ENCODE data around the gene GNAO1. TPM values are rescaled to one million over a fixed set of nuclear protein-coding genes. Genes with fewer than 3 reads are reported as not detected.
A peak's percentile ranks its signal among the peaks of the same experiment; 100 is the strongest.

Gene GNAO1
- total RNA-seq, 2 experiments from 2014 or later = 2.7 TPM

DNA sequence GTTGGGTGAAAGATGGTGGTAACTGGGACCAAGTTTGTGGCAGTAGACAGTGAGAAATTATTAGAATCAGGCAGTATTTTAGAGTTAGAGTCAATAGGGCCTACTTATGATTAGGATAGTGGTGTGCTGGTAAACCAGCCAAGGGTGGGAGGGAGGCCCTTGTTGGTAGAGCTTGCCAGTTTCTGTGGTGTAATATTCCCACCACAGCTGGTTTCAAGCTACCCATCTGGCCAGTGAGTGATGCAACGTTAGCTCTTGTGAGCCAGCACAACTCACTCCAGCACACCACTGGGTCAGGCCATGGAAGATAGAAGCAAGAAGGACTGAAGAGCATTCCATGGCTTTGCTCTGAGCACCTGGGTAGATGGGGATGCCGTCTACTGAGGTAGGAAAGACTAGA is 34.9 kb downstream of the GNAO1 start:
- no peak for DNase-seq
- H3K27ac Mint-ChIP-seq = no peak overlapping the region
- peaks cover 37% of the 10 kb centered on the region for H3K4me1 Mint-ChIP-seq (ENCODE audit: low read depth)
- peak; percentile 10 for ATAC-seq
- no peak overlapping the region for H3K4me3 Mint-ChIP-seq
- ChIA-PET CTCF (interaction anchor here (1.2 kb wide), 2 partner anchors 23 to 25 kb away, joined by 3 to 4 read pairs; no protein-coding TSS in a partner anchor), POLR2A (no interaction called here)
- H3K9me3 Mint-ChIP-seq (ENCODE audit: insufficient read depth) = no peaks in the 10 kb centered on the region
- peaks cover 13% of the 10 kb centered on the region for H3K27me3 Mint-ChIP-seq (ENCODE audit: low read depth)
- no peaks in the 10 kb centered on the region for H3K36me3 Mint-ChIP-seq (ENCODE audit: low read depth)

DNA sequence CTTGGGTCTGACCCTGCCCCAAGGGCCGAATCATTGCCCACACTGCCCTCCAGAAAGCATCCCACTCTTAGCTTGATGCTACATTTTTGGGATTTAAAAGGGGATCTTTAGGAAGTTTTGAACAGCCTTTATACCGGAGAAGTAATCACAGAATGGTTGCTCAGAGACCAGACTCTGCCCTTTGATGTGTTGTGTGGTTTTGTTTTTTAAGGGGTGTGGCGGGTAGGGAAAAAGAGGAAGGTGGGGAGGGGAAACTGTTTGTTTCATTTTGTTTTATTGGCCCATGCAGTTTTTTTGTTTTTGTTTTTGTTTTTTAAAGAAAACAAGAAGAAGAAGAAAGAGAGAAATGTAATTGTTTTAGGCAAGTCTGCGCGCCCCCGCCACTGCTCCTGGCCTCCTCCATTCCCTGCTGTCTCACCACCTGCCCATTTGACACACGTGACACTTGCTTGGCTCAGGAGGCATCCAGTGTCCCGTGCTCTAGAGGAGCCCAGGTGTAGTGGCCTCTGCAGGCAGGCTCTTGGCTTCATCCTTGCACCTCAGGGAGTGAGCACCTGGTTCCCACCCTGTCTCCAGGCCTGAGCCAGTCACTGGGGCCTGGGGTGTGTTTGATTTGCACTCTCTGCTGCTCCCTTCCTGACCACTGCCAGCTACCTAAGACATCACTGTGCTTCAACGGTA is 35.7 kb downstream of the GNAO1 start:
- H3K27ac Mint-ChIP-seq = peak overlapping the region; percentile 12
- peak; percentile 31 for DNase-seq
- H3K36me3 Mint-ChIP-seq (ENCODE audit: low read depth) = no peaks in the 10 kb centered on the region
- H3K4me1 Mint-ChIP-seq (ENCODE audit: low read depth) = peaks cover 39% of the 10 kb centered on the region
- no peaks in the 10 kb centered on the region for H3K9me3 Mint-ChIP-seq (ENCODE audit: insufficient read depth)
- ChIA-PET POLR2A (no interaction called here), CTCF (no interaction called here)
- ATAC-seq = peak; percentile 50
- H3K4me3 Mint-ChIP-seq = peak overlapping the region; percentile 21
- peaks cover 10% of the 10 kb centered on the region for H3K27me3 Mint-ChIP-seq (ENCODE audit: low read depth)

DNA sequence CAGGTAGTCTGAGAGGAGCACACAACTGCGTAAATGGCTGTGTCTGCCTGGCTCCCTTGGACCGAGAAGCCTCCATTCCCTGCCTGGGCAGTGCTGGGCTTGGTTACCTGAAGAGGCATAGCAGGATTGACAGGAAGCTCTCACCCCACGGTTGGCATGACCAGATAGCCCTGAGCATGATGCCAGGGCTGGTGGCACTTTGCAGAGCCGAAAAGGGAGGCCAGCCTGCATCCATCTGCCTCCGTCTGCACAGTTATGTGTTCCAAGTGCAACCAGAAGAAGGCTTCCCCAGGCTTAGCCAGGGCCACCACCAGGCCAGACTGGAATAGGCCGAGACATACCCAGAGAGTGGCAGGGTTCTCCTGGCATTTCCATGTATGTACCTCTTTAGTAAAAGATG is 36.6 kb downstream of the GNAO1 start:
- H3K4me1 Mint-ChIP-seq (ENCODE audit: low read depth) = peaks cover 39% of the 10 kb centered on the region
- no peak overlapping the region for H3K4me3 Mint-ChIP-seq
- no peaks in the 10 kb centered on the region for H3K9me3 Mint-ChIP-seq (ENCODE audit: insufficient read depth)
- H3K27me3 Mint-ChIP-seq (ENCODE audit: low read depth) = peaks cover 5% of the 10 kb centered on the region
- POLR2A ChIA-PET = no interaction called here
- CTCF ChIA-PET = interaction anchor here (0.9 to 1.9 kb wide), 2 partner anchors 29 to 90 kb away, joined by 3 to 5 read pairs; no protein-coding TSS in a partner anchor
- DNase-seq = no peak
- no peaks in the 10 kb centered on the region for H3K36me3 Mint-ChIP-seq (ENCODE audit: low read depth)
- ATAC-seq = no peak
- H3K27ac Mint-ChIP-seq = peak overlapping the region; percentile 22

DNA sequence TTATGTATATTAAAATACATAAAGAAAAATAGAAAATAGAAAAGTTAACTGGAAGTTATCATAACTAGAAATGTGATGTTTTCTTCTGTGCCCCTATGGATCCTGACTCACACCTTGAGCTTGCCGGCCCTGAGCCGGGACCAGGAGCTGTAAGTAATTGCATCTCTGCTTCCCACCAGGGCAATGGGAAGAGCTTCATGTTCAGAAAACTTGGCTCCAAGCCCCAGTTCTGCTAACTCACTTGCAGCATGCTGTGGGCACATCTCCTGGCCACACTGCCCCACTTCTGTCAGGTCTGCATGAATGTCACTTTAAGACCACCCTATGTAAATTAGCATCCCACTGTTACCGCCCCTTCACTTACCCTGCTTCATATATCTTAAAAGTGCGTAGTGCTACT is 37.2 kb downstream of the GNAO1 start:
- Mint-ChIP-seq H3K4me1 (ENCODE audit: low read depth) (peaks cover 39% of the 10 kb centered on the region), H3K9me3 (ENCODE audit: insufficient read depth) (no peaks in the 10 kb centered on the region), H3K27me3 (ENCODE audit: low read depth) (peaks cover 4% of the 10 kb centered on the region), H3K27ac (no peak overlapping the region), H3K4me3 (no peak overlapping the region), H3K36me3 (ENCODE audit: low read depth) (no peaks in the 10 kb centered on the region)
- ATAC-seq (no peak), DNase-seq (no peak)
- ChIA-PET POLR2A (no interaction called here), CTCF (interaction anchor here (0.9 to 1.9 kb wide), 2 partner anchors 29 to 90 kb away, joined by 3 to 5 read pairs; no protein-coding TSS in a partner anchor)

DNA sequence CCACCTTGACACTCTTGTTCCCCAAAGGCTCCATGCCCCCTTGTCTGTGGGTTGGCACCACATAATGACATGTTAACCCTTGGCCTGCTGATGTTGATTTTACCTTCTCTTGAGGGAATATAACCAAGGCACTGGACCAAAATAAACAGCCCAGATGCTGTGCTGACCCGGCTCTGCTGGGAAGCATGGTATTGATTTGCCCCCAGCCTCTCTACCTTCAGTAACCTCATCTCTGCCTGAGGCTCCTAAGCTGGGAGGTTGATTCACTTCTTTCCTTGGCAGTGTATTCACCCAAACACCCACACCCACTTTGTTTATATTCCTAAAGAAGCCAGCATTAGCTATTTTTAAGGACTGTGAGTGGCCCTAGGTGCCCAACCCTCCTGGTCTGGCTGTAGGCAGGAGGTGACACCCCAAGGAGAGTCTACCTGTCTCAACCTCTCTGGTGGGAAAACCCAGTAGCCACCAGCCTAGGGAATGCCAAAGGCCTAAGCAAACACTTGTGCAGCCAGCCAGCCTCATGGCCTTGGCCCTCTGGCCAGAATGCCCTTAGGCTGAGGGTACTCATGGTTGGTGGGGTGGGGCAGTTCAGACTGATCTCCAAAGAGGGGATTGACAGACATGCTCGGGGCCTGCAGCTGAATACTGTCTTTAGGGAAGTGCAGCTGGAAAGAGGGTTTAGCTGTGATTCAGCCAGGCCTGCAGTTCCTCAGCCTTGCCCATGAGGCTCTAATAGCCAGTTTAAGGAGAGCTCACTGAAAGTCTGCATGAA is 42.7 kb downstream of the GNAO1 start:
- no peaks in the 10 kb centered on the region for H3K36me3 Mint-ChIP-seq (ENCODE audit: low read depth)
- ChIA-PET POLR2A (no interaction called here), CTCF (no interaction called here)

DNA sequence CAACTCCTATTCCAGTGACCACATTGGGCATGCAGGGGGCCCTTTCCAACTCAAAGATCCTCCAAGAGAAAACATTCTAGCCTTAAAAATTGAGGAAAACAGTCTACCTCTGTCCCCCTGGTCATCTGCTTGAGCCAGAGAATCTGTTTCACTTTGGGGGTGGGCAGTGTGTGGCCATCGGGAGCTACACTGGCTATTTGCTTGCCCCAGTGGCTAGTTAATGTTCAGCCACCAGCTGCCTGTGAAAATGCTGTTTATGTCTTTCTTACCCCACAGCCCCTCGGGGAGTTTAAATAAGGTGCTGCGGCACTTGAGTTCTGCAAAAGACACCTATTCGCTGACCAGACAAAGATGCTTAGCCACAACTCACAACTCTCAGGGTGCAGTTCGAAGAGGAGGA is 43.4 kb downstream of the GNAO1 start:
- Mint-ChIP-seq H3K36me3 (ENCODE audit: low read depth) (no peaks in the 10 kb centered on the region), H3K4me1 (ENCODE audit: low read depth) (peaks cover 5% of the 10 kb centered on the region), H3K27ac (no peak overlapping the region), H3K27me3 (ENCODE audit: low read depth) (peaks cover 9% of the 10 kb centered on the region), H3K9me3 (ENCODE audit: insufficient read depth) (no peaks in the 10 kb centered on the region), H3K4me3 (no peak overlapping the region)
- DNase-seq = no peak
- POLR2A ChIA-PET = no interaction called here
- CTCF ChIA-PET = no interaction called here
- no peak for ATAC-seq

More for the DNA sequence above, 42.7 kb downstream of the GNAO1 start:
- H3K27me3 Mint-ChIP-seq (ENCODE audit: low read depth) = peaks cover 9% of the 10 kb centered on the region
- no peak for ATAC-seq
- no peak for DNase-seq
- no peak overlapping the region for H3K27ac Mint-ChIP-seq
- no peaks in the 10 kb centered on the region for H3K9me3 Mint-ChIP-seq (ENCODE audit: insufficient read depth)
- peaks cover 5% of the 10 kb centered on the region for H3K4me1 Mint-ChIP-seq (ENCODE audit: low read depth)
- H3K4me3 Mint-ChIP-seq = no peak overlapping the region

DNA sequence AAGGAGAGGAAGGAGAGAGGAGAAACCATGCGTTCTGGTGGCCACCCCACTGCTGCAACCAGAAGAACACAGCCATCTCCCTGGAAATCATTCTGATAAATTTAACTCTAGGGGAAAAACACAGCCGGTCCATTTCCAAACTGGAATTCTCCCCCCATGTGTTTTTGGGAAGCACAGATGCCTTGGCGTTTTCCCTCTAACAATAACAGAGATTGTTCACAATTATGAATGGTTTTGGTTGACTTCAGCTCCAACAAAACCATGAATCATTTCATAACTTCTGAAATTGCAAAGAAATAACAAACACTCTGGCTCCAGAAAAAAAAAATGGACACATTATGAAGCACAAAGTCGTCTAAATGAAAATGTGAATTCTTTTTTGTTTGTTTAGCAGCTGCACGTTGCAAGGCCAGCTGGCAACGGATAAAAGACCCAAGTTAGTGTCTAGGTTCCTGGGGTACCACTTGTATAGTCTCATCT is 46.2 kb downstream of the GNAO1 start:
- no peaks in the 10 kb centered on the region for H3K9me3 Mint-ChIP-seq (ENCODE audit: insufficient read depth)
- H3K4me3 Mint-ChIP-seq = no peak overlapping the region
- H3K27me3 Mint-ChIP-seq (ENCODE audit: low read depth) = peaks cover 16% of the 10 kb centered on the region
- H3K27ac Mint-ChIP-seq = no peak overlapping the region
- no peak for ATAC-seq
- POLR2A ChIA-PET = no interaction called here
- DNase-seq = no peak
- CTCF ChIA-PET = no interaction called here
- no peaks in the 10 kb centered on the region for H3K36me3 Mint-ChIP-seq (ENCODE audit: low read depth)
- H3K4me1 Mint-ChIP-seq (ENCODE audit: low read depth) = no peaks in the 10 kb centered on the region

DNA sequence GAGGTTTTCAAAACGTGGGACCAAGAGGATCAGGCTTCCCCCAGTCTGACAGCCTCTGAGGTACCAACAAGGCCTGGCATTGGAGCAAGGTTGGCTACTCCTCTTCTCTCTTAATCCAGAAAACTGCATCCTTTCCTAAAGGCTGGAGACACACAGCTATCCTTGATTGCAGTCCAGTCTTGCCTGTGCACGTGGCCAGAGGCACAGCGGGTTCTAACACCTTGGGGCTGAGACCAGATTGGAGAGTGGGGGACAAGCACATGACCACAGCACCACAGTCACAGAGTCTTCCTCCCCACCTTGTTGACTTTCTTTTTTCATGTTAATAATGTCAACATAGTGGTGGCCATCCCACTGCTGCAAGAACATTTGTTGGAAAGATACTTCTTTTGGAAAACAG is 46.9 kb downstream of the GNAO1 start:
- no peaks in the 10 kb centered on the region for H3K9me3 Mint-ChIP-seq (ENCODE audit: insufficient read depth)
- H3K36me3 Mint-ChIP-seq (ENCODE audit: low read depth) = no peaks in the 10 kb centered on the region
- H3K4me3 Mint-ChIP-seq = no peak overlapping the region
- ChIA-PET CTCF (no interaction called here), POLR2A (no interaction called here)
- ATAC-seq = no peak
- H3K27me3 Mint-ChIP-seq (ENCODE audit: low read depth) = peaks cover 16% of the 10 kb centered on the region
- H3K27ac Mint-ChIP-seq = no peak overlapping the region
- no peaks in the 10 kb centered on the region for H3K4me1 Mint-ChIP-seq (ENCODE audit: low read depth)
- no peak for DNase-seq

DNA sequence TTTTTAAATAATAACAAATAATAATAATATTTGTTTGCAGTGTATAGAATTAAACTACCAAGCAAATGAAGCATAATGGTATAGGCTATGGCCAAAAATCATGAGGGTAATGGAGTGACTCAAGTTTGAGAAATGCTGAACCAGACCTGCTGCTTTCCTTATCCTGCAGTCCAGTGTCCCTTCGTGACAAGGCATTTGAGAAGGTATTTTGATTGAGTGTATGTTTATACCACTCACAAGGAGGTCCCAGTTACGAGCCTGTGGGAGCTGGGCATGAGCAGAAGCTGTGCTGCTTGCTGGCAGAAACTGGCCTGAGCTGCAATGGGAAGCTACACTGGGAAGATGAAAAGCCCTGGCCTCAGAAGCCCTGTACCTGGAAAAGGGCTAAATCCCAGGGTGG is 50.3 kb downstream of the GNAO1 start:
- POLR2A ChIA-PET = no interaction called here
- ATAC-seq (no peak), DNase-seq (no peak)
- Mint-ChIP-seq H3K9me3 (ENCODE audit: insufficient read depth) (no peaks in the 10 kb centered on the region), H3K4me1 (ENCODE audit: low read depth) (no peaks in the 10 kb centered on the region), H3K27ac (no peak overlapping the region), H3K36me3 (ENCODE audit: low read depth) (no peaks in the 10 kb centered on the region), H3K4me3 (no peak overlapping the region), H3K27me3 (ENCODE audit: low read depth) (peaks cover 8% of the 10 kb centered on the region)
- CTCF ChIA-PET = no interaction called here

DNA sequence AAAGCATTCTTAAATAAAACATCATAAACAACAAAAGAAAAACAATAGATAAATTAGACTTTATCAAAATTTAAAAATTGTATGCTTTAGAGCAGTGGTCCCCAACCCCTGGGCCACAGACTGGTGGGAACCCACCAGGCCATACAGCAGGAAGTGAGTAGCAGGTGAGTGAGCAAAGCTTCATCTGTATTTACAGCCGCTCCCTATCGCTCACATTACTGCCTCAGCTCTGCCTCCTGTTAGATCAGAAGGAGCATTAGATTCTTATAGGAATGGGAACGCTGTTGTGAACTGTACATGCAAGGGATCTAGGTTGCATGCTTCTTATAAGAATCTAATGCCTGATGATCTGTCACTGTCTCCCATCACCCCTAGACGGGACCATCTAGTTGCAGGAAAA is 51.5 kb downstream of the GNAO1 start:
- no peak for ATAC-seq
- no peaks in the 10 kb centered on the region for H3K36me3 Mint-ChIP-seq (ENCODE audit: low read depth)
- H3K27ac Mint-ChIP-seq = no peak overlapping the region
- no peaks in the 10 kb centered on the region for H3K4me1 Mint-ChIP-seq (ENCODE audit: low read depth)
- POLR2A ChIA-PET = no interaction called here
- peaks cover 8% of the 10 kb centered on the region for H3K27me3 Mint-ChIP-seq (ENCODE audit: low read depth)
- CTCF ChIA-PET = no interaction called here
- H3K4me3 Mint-ChIP-seq = no peak overlapping the region
- no peaks in the 10 kb centered on the region for H3K9me3 Mint-ChIP-seq (ENCODE audit: insufficient read depth)
- no peak for DNase-seq

DNA sequence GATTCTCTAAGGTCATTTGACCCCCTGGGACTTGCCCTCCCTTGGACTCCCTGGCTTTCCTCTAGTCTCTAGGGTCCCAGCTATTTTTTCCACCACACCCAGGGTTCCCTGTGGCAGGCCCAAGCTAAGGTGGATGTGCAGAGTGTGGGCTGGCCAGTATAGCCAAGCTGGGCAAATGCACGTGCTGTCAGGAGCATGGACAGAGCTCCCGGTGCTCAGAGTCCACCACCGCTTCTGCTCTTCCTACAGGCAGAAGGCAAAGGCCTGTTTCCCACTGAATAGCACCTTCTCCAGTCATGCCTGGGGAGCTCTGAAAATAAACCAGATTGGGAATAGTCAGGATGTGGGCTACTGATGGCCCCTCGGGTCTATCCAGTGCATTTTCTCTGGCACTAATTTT is 53.3 kb downstream of the GNAO1 start:
- DNase-seq = no peak
- ATAC-seq = no peak
- peaks cover 8% of the 10 kb centered on the region for H3K27me3 Mint-ChIP-seq (ENCODE audit: low read depth)
- H3K36me3 Mint-ChIP-seq (ENCODE audit: low read depth) = no peaks in the 10 kb centered on the region
- ChIA-PET CTCF (no interaction called here), POLR2A (no interaction called here)
- no peaks in the 10 kb centered on the region for H3K4me1 Mint-ChIP-seq (ENCODE audit: low read depth)
- no peaks in the 10 kb centered on the region for H3K9me3 Mint-ChIP-seq (ENCODE audit: insufficient read depth)
- no peak overlapping the region for H3K4me3 Mint-ChIP-seq
- H3K27ac Mint-ChIP-seq = no peak overlapping the region

DNA sequence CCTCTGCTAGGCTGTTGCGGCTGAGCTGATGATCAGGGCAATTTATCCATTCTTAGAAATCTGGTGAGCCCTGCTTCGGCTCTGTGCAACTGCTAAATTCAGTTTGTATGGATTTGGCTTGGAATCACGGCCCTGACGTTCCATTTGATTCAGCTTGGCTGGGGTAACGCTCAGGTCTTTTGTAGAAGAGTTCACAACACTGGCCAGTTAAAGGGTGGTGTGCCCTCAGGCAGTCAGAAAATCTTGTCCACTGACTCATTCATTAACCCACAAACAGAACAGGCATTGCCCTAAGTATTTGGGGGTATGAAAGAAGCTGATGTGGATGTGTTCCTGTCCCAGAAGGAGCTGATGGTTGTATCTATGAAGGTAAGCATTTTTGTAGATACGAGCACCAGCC is 53.9 kb downstream of the GNAO1 start:
- DNase-seq = no peak

More for the DNA sequence above, 53.9 kb downstream of the GNAO1 start:
- Mint-ChIP-seq H3K36me3 (ENCODE audit: low read depth) (no peaks in the 10 kb centered on the region), H3K4me1 (ENCODE audit: low read depth) (no peaks in the 10 kb centered on the region), H3K27me3 (ENCODE audit: low read depth) (peaks cover 8% of the 10 kb centered on the region), H3K27ac (no peak overlapping the region), H3K4me3 (no peak overlapping the region), H3K9me3 (ENCODE audit: insufficient read depth) (no peaks in the 10 kb centered on the region)
- ChIA-PET POLR2A (no interaction called here), CTCF (no interaction called here)
- no peak for ATAC-seq
